ENCODE results near the gene NEDD4.
"Not testable (repeated sequence)": the region's sequence is repeated elsewhere in the genome, so short reads cannot be mapped to it uniquely, and the experiment has no call there.

NEDD4 gene

GRCh38 chr15:55993111-55993803 is at the start of gene NEDD4:
NEDD4 (minus strand) TSS chr15:55993612; CDS start chr15:55993555, 57 bp downstream.
- DNase-seq = peak; percentile 88

- DNase-seq = no peak
Measured at GRCh38 chr15:56042498-56042897, 49.1 kb upstream of the NEDD4 start.

- DNase-seq = no peak
Measured at GRCh38 chr15:56042031-56042430, 48.6 kb upstream of the NEDD4 start.

- DNase-seq = peak; percentile 9
Measured at GRCh38 chr15:56040081-56041035, 46.9 kb upstream of the NEDD4 start.

- DNase-seq = no peak
Measured at GRCh38 chr15:56038707-56039106, 45.3 kb upstream of the NEDD4 start.

GRCh38 chr15:56038015-56038414 is 44.6 kb upstream of the NEDD4 start:
- peak; percentile 13 for DNase-seq

GRCh38 chr15:56036546-56037067 is 43.2 kb upstream of the NEDD4 start:
- DNase-seq = no peak

- DNase-seq = no peak
Measured at GRCh38 chr15:56035166-56035565, 41.8 kb upstream of the NEDD4 start.

GRCh38 chr15:56034514-56034913 is 41.1 kb upstream of the NEDD4 start:
- peak; percentile 18 for DNase-seq

- DNase-seq = no peak
Measured at GRCh38 chr15:56032373-56032772, 39.0 kb upstream of the NEDD4 start.

GRCh38 chr15:56031836-56032235 is 38.4 kb upstream of the NEDD4 start:
- no peak for DNase-seq

- DNase-seq = no peak
Measured at GRCh38 chr15:56031402-56031801, 38.0 kb upstream of the NEDD4 start.

GRCh38 chr15:56028430-56028829 is 35.0 kb upstream of the NEDD4 start:
- DNase-seq = no peak

- DNase-seq = not testable (repeated sequence)
Measured at GRCh38 chr15:56023160-56023559, 29.7 kb upstream of the NEDD4 start.

- no peak for DNase-seq
Measured at GRCh38 chr15:56019819-56020486, 26.5 kb upstream of the NEDD4 start.

GRCh38 chr15:56019060-56019793 is 25.8 kb upstream of the NEDD4 start:
- no peak for DNase-seq

GRCh38 chr15:56017920-56018319 is 24.5 kb upstream of the NEDD4 start:
- DNase-seq = no peak

- no peak for DNase-seq
Measured at GRCh38 chr15:56017511-56017910, 24.1 kb upstream of the NEDD4 start.

- no peak for DNase-seq
Measured at GRCh38 chr15:56016281-56016680, 22.9 kb upstream of the NEDD4 start.

GRCh38 chr15:56014677-56015076 is 21.3 kb upstream of the NEDD4 start:
- DNase-seq = no peak

- DNase-seq = not testable (repeated sequence)
Measured at GRCh38 chr15:56007053-56007452, 13.6 kb upstream of the NEDD4 start.

GRCh38 chr15:56006371-56006770 is 13.0 kb upstream of the NEDD4 start:
- DNase-seq = not testable (repeated sequence)
